ENCODE data around the gene MAN1B1. TPM values are rescaled to one million over a fixed set of nuclear protein-coding genes. Genes with fewer than 3 reads are reported as not detected.
"Not testable (repeated sequence)": the region's sequence is repeated elsewhere in the genome, so short reads cannot be mapped to it uniquely, and the experiment has no call there.

MAN1B1 gene
- total RNA-seq, 1 donor from 2014 or later, result 24.6 TPM

- Histone ChIP-seq H4K20me1 (ENCODE audit: low read depth) (peaks cover 5% of the 10 kb centered on the region), H3F3A (ENCODE audit: low read depth) (peaks cover 7% of the 10 kb centered on the region), H3K36me3 (no peaks in the 10 kb centered on the region), H3K4me3 (no peak overlapping the region), H3K9ac (no peak overlapping the region), H3K4me1 (peaks cover 8% of the 10 kb centered on the region), H3K9me3 (ENCODE audit: low read depth) (no peaks in the 10 kb centered on the region), H3K79me2 (ENCODE audit: low read depth) (no peaks in the 10 kb centered on the region), H2AFZ (replicated peaks) (no peak overlapping the region), H3K4me2 (no peak overlapping the region), H3K27me3 (peaks cover 57% of the 10 kb centered on the region), H3K27ac (no peak overlapping the region)
- H3K9me3 Mint-ChIP-seq, result no peaks in the 10 kb centered on the region
- H3K27ac Mint-ChIP-seq, result no peak overlapping the region
- H3K27me3 Mint-ChIP-seq (ENCODE audit: insufficient read depth, low read depth), result peaks cover 18% of the 10 kb centered on the region
- H3K4me3 Mint-ChIP-seq, result no peak overlapping the region
- TF ChIP-seq EZH2 (IDR thresholded peaks at IDR 0.05), result no peak
- no peak for TF ChIP-seq EZH2phosphoT487 (IDR thresholded peaks at IDR 0.05)
- no peak for TF ChIP-seq CTCF (IDR thresholded peaks at IDR 0.05)
- peaks cover 6% of the 10 kb centered on the region for H3K4me1 Mint-ChIP-seq
- no peak for DNase-seq (ENCODE audit: low spot score)
- no peaks in the 10 kb centered on the region for H3K36me3 Mint-ChIP-seq
These were observed 30.5 kb downstream of the MAN1B1 start for GRCh38 chr9:137117269-137117731.

GRCh38 chr9:137118092-137118603, 31.4 kb downstream of the MAN1B1 start:
- not testable (repeated sequence) for H3K27ac ChIP-seq; H4K20me1 ChIP-seq (ENCODE audit: low read depth); H3K4me1 ChIP-seq; H3K9me3 ChIP-seq (ENCODE audit: low read depth); H3K9ac ChIP-seq; H2AFZ ChIP-seq (replicated peaks); H3K4me3 ChIP-seq; H3K36me3 Mint-ChIP-seq; H3K79me2 ChIP-seq (ENCODE audit: low read depth); DNase-seq (ENCODE audit: low spot score); H3K36me3 ChIP-seq; H3K4me3 Mint-ChIP-seq; H3K9me3 Mint-ChIP-seq; H3K4me2 ChIP-seq; H3K27ac Mint-ChIP-seq
- Mint-ChIP-seq H3K27me3 (ENCODE audit: insufficient read depth, low read depth) (peaks cover 17% of the 10 kb centered on the region), H3K4me1 (peaks cover 11% of the 10 kb centered on the region)
- Histone ChIP-seq H3K27me3 (peaks cover 49% of the 10 kb centered on the region), H3F3A (ENCODE audit: low read depth) (peaks cover 11% of the 10 kb centered on the region)

- H3K27ac ChIP-seq; H3K36me3 ChIP-seq; H3K4me2 ChIP-seq; H3K27me3 Mint-ChIP-seq (ENCODE audit: insufficient read depth, low read depth); H3K9me3 ChIP-seq (ENCODE audit: low read depth); H3K79me2 ChIP-seq (ENCODE audit: low read depth); H3K9ac ChIP-seq; H2AFZ ChIP-seq (replicated peaks); DNase-seq (ENCODE audit: low spot score); H3K9me3 Mint-ChIP-seq; H3K27ac Mint-ChIP-seq; H3K27me3 ChIP-seq; H3K36me3 Mint-ChIP-seq; H3K4me3 ChIP-seq; H3K4me1 ChIP-seq: not testable (repeated sequence)
- peaks cover 15% of the 10 kb centered on the region for H3K4me1 Mint-ChIP-seq
- Histone ChIP-seq H4K20me1 (ENCODE audit: low read depth) (peaks cover 12% of the 10 kb centered on the region), H3F3A (ENCODE audit: low read depth) (peaks cover 11% of the 10 kb centered on the region)
- H3K4me3 Mint-ChIP-seq, result peak overlapping the region; percentile 55
These were observed 35.4 kb downstream of the MAN1B1 start for GRCh38 chr9:137121927-137122795.

GRCh38 chr9:137122796-137123467, 36.1 kb downstream of the MAN1B1 start:
- not testable (repeated sequence) for H3K27ac Mint-ChIP-seq; H3K79me2 ChIP-seq (ENCODE audit: low read depth); H3K27me3 ChIP-seq; H3K9me3 ChIP-seq (ENCODE audit: low read depth); H2AFZ ChIP-seq (replicated peaks); H3K4me1 ChIP-seq; H3K4me3 ChIP-seq; H3K27ac ChIP-seq; H3K36me3 Mint-ChIP-seq; H3K4me2 ChIP-seq; H3K4me3 Mint-ChIP-seq; DNase-seq (ENCODE audit: low spot score); H3K27me3 Mint-ChIP-seq (ENCODE audit: insufficient read depth, low read depth); H3K9me3 Mint-ChIP-seq; H3K9ac ChIP-seq; H3K36me3 ChIP-seq
- H4K20me1 ChIP-seq (ENCODE audit: low read depth), result peaks cover 18% of the 10 kb centered on the region
- peaks cover 21% of the 10 kb centered on the region for H3K4me1 Mint-ChIP-seq
- H3F3A ChIP-seq (ENCODE audit: low read depth), result peaks cover 11% of the 10 kb centered on the region
